Left ventricle myocardium inferior (tissue), 1 donor: ENCODE results near the gene CDH12. TPM values are rescaled to one million over a fixed set of nuclear protein-coding genes. Genes with fewer than 3 reads are reported as not detected.

Source experiments
- DNase-seq: peaks from one replicate; pipeline ENCODE4 v3.0.0-alpha.2; 2020
- H3K27ac ChIP-seq: fragments of 200-600 bp; replicated peaks from 2 replicates; pipeline ENCODE4 v1.8.0; 2021
- H3K27me3 ChIP-seq: fragments of 200-600 bp; 2 replicates; pipeline ENCODE4 v1.8.0; 2021; ENCODE audit warnings: low read depth
- H3K36me3 ChIP-seq: fragments of 200-600 bp; 2 replicates; pipeline ENCODE4 v1.8.0; 2021
- H3K4me1 ChIP-seq: fragments of 200-600 bp; 2 replicates; pipeline ENCODE4 v1.8.0; 2021
- H3K4me3 ChIP-seq: fragments of 200-600 bp; 2 replicates; pipeline ENCODE4 v1.8.0; 2021; ENCODE audit warnings: mild to moderate bottlenecking, moderate library complexity
- H3K9me3 ChIP-seq: fragments of 200-600 bp; replicated peaks from 2 replicates; pipeline ENCODE4 v1.8.0; 2021
- intact Hi-C: fragments of 100-400 bp; cut with micrococcal nuclease; formaldehyde crosslinking; loops from one replicate; pipeline ENCODE4 v1.11.0; 2022
- total RNA-seq: library from RNA; stranded (reverse); fragmentation: NEBNext Ultra II Directional; extraction: Animal tissue kit (Norgen Biotek cat#: 25700); gene quantifications from one replicate; pipeline ENCODE4 v1.2.1, GENCODE V29; 2021
- TF ChIP-seq, protein P1 (sequence below): fragments of 200-600 bp; IDR thresholded peaks from 2 replicates; pipeline ENCODE4 v1.8.0; 2021; ENCODE audit warnings: antibody characterized with exemption, mild to moderate bottlenecking, borderline replicate concordance
- donor health status: DM: no; HTN: yes; CAD: no; lungs with severe emphysema.

The CDH12 gene
- total RNA-seq, 1 donor from 2014 or later, result not detected

DNA sequence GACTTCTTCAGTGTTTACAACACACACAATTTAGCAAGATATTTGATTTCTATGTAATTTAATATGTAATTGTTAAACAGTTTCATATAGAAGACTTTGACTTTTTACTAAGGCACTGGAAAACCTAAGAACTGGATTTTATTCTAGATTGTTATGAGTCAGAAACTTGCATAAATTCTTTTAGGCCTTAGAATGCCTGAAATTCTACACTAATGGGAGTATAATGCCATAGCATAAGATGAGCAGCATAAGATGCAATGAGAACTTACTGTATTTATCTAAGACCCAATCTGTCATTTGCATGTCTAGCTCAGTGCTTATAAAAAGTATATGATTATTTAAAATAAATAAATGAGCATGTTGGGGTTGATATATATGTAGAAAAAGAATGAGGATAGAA lies 285.2 kb downstream of the CDH12 start:
- no peak overlapping the region for H3K27ac ChIP-seq
- DNase-seq, result no peak
- intact Hi-C loops, result no loop called here
- no peaks in the 10 kb centered on the region for H3K27me3 ChIP-seq
- TF ChIP-seq, protein P1, sequence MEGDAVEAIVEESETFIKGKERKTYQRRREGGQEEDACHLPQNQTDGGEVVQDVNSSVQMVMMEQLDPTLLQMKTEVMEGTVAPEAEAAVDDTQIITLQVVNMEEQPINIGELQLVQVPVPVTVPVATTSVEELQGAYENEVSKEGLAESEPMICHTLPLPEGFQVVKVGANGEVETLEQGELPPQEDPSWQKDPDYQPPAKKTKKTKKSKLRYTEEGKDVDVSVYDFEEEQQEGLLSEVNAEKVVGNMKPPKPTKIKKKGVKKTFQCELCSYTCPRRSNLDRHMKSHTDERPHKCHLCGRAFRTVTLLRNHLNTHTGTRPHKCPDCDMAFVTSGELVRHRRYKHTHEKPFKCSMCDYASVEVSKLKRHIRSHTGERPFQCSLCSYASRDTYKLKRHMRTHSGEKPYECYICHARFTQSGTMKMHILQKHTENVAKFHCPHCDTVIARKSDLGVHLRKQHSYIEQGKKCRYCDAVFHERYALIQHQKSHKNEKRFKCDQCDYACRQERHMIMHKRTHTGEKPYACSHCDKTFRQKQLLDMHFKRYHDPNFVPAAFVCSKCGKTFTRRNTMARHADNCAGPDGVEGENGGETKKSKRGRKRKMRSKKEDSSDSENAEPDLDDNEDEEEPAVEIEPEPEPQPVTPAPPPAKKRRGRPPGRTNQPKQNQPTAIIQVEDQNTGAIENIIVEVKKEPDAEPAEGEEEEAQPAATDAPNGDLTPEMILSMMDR, result no peak
- H3K9me3 ChIP-seq, result peaks cover 19% of the 10 kb centered on the region
- no peaks in the 10 kb centered on the region for H3K4me1 ChIP-seq
- H3K4me3 ChIP-seq, result no peak overlapping the region
- no peaks in the 10 kb centered on the region for H3K36me3 ChIP-seq

DNA sequence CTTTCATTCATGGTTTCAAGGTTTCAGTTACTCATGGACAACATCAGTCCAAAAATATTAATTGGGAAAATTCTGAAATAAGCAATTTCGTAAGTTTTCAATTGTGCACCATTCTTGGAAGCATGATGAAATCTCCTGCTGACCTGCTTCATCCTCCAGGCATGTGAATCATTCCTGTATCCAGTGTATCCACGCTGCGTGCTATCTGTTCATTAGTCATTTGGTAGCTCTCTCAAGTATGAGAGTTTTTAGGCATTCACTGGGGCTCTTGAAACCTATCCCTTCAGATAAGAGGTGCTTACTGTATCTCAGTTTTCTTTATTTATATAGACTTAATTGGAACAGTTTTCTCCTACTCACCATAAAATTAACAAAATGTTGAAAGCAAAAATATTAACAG lies 293.0 kb downstream of the CDH12 start:
- H3K4me3 ChIP-seq, result no peak overlapping the region
- H3K9me3 ChIP-seq, result no peaks in the 10 kb centered on the region
- H3K4me1 ChIP-seq, result no peaks in the 10 kb centered on the region
- no peak for DNase-seq
- no peak overlapping the region for H3K27ac ChIP-seq
- no peaks in the 10 kb centered on the region for H3K36me3 ChIP-seq
- H3K27me3 ChIP-seq, result no peaks in the 10 kb centered on the region
- TF ChIP-seq, protein P1, result no peak
- intact Hi-C loops, result no loop called here

DNA sequence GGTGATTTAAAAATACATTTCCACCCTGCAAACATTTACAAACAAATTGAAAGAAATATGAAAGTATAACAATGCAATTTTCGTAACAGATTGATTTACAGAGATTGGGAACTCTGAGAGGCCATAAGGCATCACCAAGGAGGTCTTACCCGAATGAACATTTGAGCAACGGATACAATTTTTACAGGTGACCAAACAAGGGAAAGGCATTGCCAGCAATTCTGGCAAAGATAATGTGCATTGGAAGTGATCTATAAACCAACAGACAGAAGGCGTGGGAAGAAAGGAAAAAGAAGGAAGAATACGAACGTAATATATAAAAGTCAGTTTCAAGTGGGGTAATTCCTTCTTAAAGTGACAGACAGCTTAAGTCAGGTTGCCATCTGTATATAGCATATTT lies 295.9 kb downstream of the CDH12 start:
- DNase-seq, result no peak
- intact Hi-C loops, result no loop called here
- no peak overlapping the region for H3K27ac ChIP-seq
- no peaks in the 10 kb centered on the region for H3K4me1 ChIP-seq
- H3K4me3 ChIP-seq, result no peak overlapping the region
- no peaks in the 10 kb centered on the region for H3K9me3 ChIP-seq
- no peaks in the 10 kb centered on the region for H3K36me3 ChIP-seq
- no peaks in the 10 kb centered on the region for H3K27me3 ChIP-seq
- TF ChIP-seq, protein P1, result no peak

GRCh38 chr5:22554475-22554874 lies 298.7 kb downstream of the CDH12 start:
- H3K4me1 ChIP-seq, result no peaks in the 10 kb centered on the region
- intact Hi-C loops, result no loop called here
- no peaks in the 10 kb centered on the region for H3K9me3 ChIP-seq
- no peak for DNase-seq
- TF ChIP-seq, protein P1, result no peak
- no peak overlapping the region for H3K27ac ChIP-seq
- no peaks in the 10 kb centered on the region for H3K27me3 ChIP-seq
- H3K4me3 ChIP-seq, result no peak overlapping the region
- no peaks in the 10 kb centered on the region for H3K36me3 ChIP-seq

GRCh38 chr5:22549876-22550671 lies 303.1 kb downstream of the CDH12 start:
- no peaks in the 10 kb centered on the region for H3K4me1 ChIP-seq
- H3K9me3 ChIP-seq, result no peaks in the 10 kb centered on the region
- no peak overlapping the region for H3K27ac ChIP-seq
- H3K4me3 ChIP-seq, result no peak overlapping the region
- intact Hi-C loops, result no loop called here
- no peaks in the 10 kb centered on the region for H3K27me3 ChIP-seq
- no peak for DNase-seq
- no peaks in the 10 kb centered on the region for H3K36me3 ChIP-seq
- TF ChIP-seq, protein P1, result no peak
